Germinal center (tissue), 1 donor: ENCODE data around the gene TNFAIP8L3.

Source experiments
- DNase-seq: peaks from one replicate; pipeline ENCODE4 v3.0.0; 2012; ENCODE audit warnings: mixed read lengths, low spot score

Gene TNFAIP8L3

DNA sequence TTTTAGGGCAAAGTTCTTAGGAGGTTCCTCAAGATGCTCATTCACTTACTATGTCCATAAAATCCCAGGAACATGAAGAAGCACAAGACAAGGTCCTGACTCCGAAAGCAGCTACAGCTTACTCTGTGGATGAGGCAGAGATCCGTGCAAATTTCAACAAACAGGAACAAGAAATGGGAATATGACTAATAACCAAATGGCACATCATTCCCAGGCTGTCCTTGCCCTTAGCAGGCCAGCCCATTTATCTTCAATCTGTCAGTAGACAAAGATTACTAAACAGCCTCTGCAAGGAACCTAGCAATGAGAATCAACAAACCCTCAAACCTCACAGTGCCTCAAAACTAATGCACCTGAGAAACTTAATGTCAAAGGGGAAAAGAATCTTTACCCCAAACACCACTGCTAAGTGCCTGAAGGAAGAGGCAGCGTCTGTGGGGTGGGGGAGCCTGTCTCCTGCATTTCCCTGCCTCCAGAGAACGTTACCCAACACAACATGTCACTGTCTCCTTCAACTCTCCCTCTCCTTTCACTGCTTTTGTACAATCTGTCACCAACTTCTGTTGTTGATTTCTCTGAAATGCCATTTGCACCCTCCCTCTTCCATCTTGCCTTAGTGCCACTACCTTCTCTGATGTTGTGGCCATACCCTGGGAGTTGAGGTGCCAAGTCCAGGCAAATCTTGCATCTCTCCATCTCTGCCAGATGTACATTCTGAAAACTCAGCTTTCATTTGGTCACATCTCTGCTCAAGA lies 4.8 kb downstream of the TNFAIP8L3 start:
- no peak for DNase-seq

- DNase-seq: no peak
These were observed 5.7 kb downstream of the TNFAIP8L3 start for GRCh38 chr15:51089041-51089440.

DNA sequence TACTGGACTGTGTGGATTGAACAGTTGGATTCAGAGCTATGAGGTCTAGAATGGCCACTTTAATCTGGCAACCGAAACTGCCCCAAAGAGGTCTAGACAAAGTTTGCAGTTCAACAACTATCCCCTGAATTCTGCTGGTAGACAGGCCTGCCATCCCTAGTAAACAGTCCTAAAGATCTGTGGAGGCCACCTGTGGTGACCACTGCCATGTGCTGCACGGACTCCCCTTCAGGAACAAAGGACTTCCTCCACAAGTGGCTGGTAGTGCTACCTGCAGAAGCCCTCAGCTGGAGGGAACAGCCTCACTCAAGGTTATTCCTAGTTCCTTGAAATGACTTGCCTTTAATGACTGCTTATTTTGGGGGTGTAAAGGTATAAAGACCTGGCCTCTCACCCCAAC lies 6.1 kb downstream of the TNFAIP8L3 start:
- DNase-seq: no peak

DNA sequence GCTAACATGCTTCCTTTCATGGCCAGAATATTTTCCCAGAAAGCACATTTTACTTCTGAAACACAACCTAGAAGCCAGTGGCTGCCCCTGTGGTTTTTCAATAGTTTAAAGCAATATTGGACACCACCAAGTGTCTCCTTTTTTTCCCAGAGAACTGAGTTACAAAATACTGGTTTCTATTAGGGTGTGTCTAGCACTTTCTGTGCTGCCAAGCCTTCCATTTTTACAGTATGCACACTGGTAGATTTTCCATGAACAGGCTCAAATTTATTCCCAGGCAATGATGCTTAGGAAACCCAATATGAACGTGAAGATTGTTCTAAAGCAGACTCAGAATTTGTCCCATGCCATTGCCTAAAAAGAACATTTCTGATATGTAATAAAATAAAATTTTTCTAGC lies 7.2 kb downstream of the TNFAIP8L3 start:
- DNase-seq: no peak

DNA sequence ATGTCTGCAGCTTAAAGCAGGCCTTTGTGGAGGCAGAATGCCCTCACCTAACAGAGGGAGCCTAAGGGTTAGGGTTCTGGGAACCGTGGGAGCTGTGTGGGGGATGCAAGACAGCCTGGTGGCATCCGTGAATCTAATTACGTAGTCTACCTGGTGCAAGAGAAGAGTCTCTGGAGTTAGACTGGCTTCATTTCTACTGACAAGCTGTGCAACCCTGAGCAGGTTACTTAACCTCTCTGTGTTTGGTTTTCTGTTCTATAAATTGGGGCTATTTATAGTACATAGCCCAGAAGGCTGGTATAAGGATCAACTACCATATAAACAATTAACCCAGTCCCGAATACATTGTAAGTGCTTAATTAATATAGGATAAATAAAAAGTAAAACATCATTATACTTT lies 8.3 kb downstream of the TNFAIP8L3 start:
- no peak for DNase-seq

- no peak for DNase-seq
These were observed 8.9 kb downstream of the TNFAIP8L3 start for GRCh38 chr15:51085764-51086163.

- no peak for DNase-seq
These were observed 11.0 kb downstream of the TNFAIP8L3 start for GRCh38 chr15:51083641-51084166.

- DNase-seq: no peak
These were observed 12.5 kb downstream of the TNFAIP8L3 start for GRCh38 chr15:51082246-51082645.

DNA sequence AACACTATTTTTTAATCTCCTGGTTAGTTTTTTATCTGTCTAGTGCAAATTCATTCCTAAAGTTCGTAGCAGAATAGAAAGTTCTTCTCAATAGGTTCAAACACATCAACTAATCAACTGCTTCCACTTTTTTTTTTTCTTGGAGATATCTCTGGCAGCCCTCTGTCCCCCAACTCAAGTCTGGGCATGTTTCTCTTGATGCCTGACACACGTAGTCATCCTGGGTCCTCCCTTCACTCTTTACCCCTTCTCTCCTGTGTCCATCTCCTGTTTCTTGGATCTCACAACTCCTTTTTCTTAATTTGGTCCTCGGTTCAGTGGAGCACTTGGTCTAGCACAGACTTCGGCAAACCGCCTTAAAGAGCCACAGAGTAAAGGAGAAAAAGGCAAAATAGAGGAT lies 14.4 kb downstream of the TNFAIP8L3 start:
- no peak for DNase-seq

- no peak for DNase-seq
These were observed 15.5 kb downstream of the TNFAIP8L3 start for GRCh38 chr15:51079226-51079625.

- peak; percentile 87 for DNase-seq
These were observed 17.2 kb downstream of the TNFAIP8L3 start for GRCh38 chr15:51077221-51078153.

DNA sequence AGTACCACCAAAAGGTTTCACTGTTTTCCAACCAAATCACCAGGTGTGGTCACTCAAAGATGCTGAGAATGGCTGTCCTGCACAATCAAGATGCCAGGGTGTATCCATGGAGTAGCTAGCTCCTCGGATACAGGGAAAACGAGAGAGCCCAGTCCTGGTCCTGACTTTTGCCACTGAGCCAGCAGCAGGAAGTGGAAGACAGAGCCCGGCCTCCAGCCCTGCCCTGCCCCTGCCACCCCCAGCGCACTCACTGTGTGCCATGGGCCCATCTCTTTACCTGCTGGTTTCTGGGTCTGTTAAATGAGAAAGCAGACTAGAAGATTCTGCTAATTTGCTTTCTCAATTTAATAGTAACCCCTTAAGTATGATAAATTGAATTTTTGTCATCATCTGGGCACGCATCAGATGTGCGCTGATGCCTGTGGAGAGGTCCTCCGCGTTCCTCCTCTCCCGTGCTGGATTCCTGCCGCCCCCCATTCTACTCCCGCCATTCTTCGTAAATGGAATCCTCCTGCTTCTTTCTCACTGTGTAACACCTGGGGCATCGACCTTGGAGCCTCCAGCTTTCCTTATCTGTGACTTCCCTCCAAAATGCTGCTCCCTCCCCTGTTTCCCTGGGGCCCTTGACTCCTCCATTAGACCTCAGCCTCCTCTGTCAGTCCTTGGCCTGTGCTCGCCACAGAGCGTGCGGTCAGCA lies 18.0 kb downstream of the TNFAIP8L3 start:
- DNase-seq: no peak

GRCh38 chr15:51075826-51076523 lies 18.7 kb downstream of the TNFAIP8L3 start:
- no peak for DNase-seq

DNA sequence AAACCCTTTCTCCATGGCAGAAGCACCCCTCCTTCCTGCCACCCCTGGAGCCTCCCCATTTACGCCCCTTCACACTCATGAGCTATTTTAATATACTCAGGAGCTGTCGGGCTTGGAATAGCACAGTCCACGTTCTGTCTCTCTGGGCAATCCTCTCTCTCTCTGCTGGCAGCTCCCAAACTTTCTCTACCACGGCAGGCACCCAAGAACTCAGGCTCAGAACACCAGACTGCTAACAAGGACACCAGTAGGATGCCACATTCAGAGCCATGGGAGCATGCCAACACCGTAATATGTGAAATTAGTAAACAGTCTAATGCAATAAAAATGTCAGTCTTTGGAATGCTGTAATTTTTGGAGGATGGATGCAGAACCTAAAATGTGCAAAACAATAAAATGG lies 19.3 kb downstream of the TNFAIP8L3 start:
- no peak for DNase-seq

GRCh38 chr15:51074926-51075325 lies 19.8 kb downstream of the TNFAIP8L3 start:
- no peak for DNase-seq

DNA sequence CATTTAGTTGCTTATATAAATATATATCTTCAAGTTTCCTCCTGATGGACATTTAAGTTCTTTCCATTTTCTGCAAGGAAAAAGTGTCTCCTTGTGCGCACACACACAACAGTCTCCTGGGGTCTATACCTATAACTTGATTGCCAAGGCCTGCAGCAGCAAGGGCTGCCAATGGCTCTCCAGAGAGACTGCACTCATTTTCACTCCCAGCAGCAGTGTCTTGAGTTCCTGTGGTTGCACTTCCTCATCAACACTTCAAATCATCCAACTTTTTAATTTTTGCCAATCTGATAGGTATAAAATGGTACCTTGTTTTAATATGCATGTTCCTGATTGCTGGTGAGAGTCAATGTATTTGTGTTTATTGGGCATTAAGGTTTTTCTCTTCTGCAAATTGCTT lies 23.1 kb downstream of the TNFAIP8L3 start:
- no peak for DNase-seq

GRCh38 chr15:51069983-51070382 lies 24.7 kb downstream of the TNFAIP8L3 start:
- DNase-seq: no peak

DNA sequence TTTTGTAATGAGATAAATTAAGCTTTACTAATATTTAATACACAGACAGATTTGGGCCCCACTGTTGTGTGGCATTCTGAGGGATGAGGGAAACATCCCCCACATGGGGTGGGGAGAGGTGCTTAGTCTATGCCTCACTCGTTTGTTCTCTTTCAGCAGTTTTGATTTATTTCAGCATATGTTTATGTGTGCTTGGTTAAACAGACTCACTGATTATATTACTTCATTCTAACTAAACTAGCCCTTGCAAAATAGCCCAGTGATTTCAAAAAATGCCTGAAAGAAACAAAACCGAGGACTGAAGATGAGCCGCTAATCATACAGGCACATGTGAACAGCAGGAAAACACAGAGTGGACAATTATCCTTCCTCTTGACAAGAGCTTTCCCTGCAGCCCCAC lies 27.2 kb downstream of the TNFAIP8L3 start:
- no peak for DNase-seq

GRCh38 chr15:51065781-51066180 lies 28.9 kb downstream of the TNFAIP8L3 start:
- no peak for DNase-seq

DNA sequence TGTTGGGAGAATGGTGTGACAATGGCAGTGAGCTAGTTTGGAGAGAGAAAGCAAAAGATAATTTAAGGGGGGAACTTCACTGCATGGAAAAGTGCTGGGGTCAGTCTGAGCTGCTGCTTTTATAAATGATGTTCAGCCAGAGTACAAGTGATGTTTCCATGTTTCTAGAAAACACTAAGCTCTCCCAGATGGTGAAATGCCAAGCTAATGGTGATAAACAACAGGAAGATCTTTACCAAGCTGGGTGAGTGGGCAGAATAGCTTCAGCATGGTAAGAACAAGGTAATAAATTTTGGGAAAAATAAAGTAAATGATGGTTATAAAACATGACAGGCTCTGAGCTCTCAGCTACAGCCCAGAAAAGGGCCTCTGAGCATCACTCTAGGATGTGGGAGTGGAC lies 29.4 kb downstream of the TNFAIP8L3 start:
- no peak for DNase-seq

GRCh38 chr15:51062736-51063135 lies 32.0 kb downstream of the TNFAIP8L3 start:
- no peak for DNase-seq
